VCaP (cell line): ENCODE measurements around the gene RNASEH2B.

Experiments used
- H3K27ac ChIP-seq: fragments of 450-650 bp; 2 replicates; pipeline ENCODE4 v1.5.1; 2017
- CTCF ChIP-seq: fragments of 450-650 bp; conservative IDR thresholded peaks from 2 replicates; pipeline ENCODE4 v1.5.1; 2017; ENCODE audit warnings: mild to moderate bottlenecking, moderate library complexity

RNASEH2B gene

GRCh38 chr13:50892210-50892944 is 17.2 kb upstream of the RNASEH2B start:
- no peak overlapping the region for H3K27ac ChIP-seq
- no peak for TF ChIP-seq CTCF

- TF ChIP-seq CTCF: no peak
- H3K27ac ChIP-seq: no peak overlapping the region
Observed at GRCh38 chr13:50893211-50893852, 16.3 kb upstream of the RNASEH2B start.

- no peak for TF ChIP-seq CTCF
- H3K27ac ChIP-seq: no peak overlapping the region
Observed at GRCh38 chr13:50894012-50894411, 15.6 kb upstream of the RNASEH2B start.

GRCh38 chr13:50894504-50894903 is 15.1 kb upstream of the RNASEH2B start:
- no peak for TF ChIP-seq CTCF
- no peak overlapping the region for H3K27ac ChIP-seq

- H3K27ac ChIP-seq: no peak overlapping the region
Observed at GRCh38 chr13:50898338-50898737, 11.3 kb upstream of the RNASEH2B start.

GRCh38 chr13:50901701-50902100 is 7.9 kb upstream of the RNASEH2B start:
- TF ChIP-seq CTCF: no peak
- no peak overlapping the region for H3K27ac ChIP-seq

More at GRCh38 chr13:50898338-50898737, 11.3 kb upstream of the RNASEH2B start:
- no peak for TF ChIP-seq CTCF

GRCh38 chr13:50905256-50905655 is 4.3 kb upstream of the RNASEH2B start:
- H3K27ac ChIP-seq: no peak overlapping the region
- no peak for TF ChIP-seq CTCF
